Activated CD4-positive, alpha-beta T cell treated with anti-CD3 and anti-CD28 coated beads for 48 hours (primary cell): ENCODE data around the gene UBXN2A.
"Not testable (repeated sequence)": the region's sequence is repeated elsewhere in the genome, so short reads cannot be mapped to it uniquely, and the experiment has no call there.

Experiments used
- DNase-seq: peaks from one replicate; pipeline ENCODE4 v3.0.0-alpha.2; 2020

The UBXN2A gene

DNA sequence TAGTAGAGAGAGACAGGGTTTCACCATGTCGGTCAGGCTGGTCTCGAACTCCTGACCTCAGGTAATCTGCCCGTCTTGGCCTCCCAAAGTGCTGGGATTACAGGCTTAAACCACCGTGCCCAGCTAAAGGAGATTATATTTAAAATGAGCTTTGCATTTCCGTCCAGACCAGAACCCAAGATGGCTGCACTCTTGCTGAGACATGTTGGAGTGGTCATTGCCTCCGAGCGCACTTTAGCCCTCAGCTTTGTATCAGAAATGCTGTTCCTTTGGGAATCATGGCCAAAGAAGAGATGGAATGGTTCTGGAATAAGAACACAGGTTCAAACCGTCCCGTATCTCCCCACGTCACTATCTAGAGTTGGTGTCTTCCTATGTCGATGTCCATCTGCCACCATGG, 3.4 kb downstream of the UBXN2A start:
- DNase-seq: no peak

GRCh38 chr2:23944527-23944926, 4.3 kb downstream of the UBXN2A start:
- DNase-seq: no peak

GRCh38 chr2:23944976-23945375, 4.7 kb downstream of the UBXN2A start:
- no peak for DNase-seq

DNA sequence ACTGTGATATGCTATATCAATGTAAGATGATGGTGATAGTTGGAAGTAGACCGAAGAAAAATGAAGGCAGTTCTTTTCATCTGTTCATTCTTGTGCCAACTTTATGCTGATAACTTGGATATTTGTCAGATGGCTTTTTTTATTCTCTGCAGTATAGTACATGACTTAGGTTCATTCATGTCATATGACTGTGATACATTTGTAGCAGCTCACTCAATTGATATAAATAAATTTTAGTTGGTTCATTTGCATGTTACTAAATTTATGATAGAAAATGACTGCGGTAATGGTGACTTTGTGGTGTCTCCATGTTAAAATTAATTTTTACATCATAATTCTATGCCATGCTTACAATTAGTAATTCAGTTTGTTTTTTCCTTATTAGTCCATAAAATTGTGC, 7.1 kb downstream of the UBXN2A start:
- DNase-seq: no peak

DNA sequence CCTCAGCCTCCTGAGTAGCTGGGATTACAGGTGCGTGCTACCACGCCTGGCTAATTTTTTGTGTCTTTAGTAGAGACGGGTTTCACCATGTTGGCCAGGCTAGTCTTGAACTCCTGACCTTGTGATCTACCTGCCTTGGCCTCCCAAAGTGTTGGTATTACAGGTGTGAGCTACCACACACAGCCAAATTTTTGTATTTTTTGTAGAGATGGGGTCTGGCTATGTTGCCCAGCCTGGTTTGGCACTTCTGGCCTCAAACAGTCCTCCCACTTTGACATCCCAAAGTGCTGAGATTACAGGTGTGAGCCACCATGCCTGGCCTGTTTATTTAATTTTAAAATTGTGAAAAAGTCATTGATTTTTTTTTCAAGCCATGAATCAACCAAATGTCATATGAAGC, 12.3 kb downstream of the UBXN2A start:
- not testable (repeated sequence) for DNase-seq

DNA sequence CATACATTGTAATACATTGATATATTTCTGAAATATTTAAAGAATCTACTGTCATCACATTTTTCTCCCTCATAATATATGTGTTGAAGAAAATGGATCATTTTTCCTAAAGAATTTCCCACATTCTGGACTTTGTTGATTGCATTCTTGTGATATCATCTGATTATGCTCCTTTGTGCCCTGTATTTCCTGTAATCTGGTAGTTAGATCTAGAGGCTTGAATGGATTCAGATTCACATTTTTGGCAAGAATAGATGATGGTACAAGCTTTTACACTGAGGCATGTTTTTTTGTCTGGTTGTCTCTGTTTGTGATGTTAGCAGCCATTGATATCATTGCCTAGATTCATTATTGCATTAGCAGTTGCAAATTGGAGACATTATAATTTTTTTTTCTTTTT, 13.4 kb downstream of the UBXN2A start:
- DNase-seq: no peak

- DNase-seq: no peak
Measured at GRCh38 chr2:23954325-23955014, 14.2 kb downstream of the UBXN2A start.

- no peak for DNase-seq
Measured at GRCh38 chr2:23967846-23968245, 27.6 kb downstream of the UBXN2A start.

- no peak for DNase-seq
Measured at GRCh38 chr2:23976883-23977282, 36.6 kb downstream of the UBXN2A start.

DNA sequence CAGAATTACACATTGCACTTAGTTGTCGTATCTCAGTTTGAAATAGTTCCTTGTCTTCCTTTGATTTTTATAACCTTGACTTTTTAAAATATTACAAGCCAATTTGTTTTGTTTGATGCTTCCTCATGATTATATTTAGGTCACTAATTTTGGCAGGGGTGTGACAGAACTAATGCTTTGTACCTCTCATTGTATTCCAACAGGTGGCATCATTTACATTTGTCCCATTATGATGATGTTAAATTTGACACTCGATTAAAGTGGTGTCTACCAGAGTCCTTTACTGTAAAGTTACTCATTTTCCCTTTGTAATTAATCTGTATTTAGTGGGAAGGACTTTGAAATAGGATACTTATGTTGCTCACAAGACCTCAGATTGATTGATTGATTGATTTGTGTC, 48.1 kb downstream of the UBXN2A start:
- no peak for DNase-seq

- no peak for DNase-seq
Measured at GRCh38 chr2:23992931-23993330, 52.7 kb downstream of the UBXN2A start.

DNA sequence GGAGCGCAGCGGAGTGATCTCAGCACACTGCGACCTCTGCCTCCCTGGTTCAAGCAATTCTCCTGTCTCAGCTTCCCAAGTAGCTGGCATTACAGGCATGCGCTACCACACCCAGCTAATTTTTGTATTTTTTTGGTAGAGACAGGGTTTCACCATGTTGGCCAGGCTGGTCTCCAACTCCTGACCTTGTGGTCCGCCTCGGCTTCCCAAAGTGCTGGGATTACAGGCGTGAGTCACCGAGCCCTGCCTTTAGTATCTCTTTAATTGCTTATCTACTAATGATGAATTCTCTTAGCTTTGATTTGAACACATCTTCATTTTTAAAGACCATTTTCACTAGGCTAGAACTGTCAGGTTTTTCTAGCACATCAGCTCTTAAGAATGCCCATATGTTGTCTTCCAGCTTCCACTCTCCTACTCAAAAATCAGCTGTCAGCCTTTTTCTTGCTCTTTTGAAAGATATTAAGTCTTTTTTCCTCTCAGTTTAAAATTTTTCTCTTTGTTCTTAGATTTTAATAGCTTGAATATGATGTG, 53.5 kb downstream of the UBXN2A start:
- DNase-seq: no peak

DNA sequence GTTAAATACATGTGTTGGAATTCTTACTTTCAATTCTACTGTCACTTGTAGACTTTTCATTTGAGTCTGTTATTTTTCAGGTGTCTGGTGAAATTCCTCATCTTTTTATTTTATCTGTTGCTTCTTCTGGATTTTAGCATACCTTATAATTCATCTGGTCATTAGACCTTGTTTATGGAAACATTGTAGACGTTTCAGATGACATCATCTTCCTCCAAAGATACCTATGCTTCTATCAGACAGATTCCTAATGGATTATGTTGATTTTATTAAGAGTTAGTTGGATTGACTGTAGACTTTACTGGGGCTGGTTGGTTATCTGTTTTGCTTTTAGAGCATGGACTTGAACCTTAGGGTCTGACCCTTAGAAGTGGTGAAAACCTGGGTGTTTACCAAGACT, 54.3 kb downstream of the UBXN2A start:
- no peak for DNase-seq

DNA sequence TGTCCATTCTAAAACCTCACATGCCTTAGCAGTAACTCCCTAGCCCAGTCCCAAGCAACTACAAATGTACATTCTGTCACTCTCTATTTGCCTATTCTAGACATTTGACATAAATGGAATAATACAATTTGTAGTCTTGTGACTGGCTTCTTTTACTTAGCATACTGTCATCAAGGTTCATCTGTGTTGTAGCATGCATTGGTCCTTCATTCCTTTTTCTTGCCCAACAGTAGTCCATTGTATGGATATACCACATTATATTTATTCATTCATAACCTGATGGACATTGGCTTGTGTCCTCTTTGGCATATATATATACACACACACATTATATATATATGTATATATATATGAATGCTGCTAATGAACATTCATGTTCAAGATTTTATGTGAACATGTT, 67.4 kb downstream of the UBXN2A start:
- no peak for DNase-seq

DNA sequence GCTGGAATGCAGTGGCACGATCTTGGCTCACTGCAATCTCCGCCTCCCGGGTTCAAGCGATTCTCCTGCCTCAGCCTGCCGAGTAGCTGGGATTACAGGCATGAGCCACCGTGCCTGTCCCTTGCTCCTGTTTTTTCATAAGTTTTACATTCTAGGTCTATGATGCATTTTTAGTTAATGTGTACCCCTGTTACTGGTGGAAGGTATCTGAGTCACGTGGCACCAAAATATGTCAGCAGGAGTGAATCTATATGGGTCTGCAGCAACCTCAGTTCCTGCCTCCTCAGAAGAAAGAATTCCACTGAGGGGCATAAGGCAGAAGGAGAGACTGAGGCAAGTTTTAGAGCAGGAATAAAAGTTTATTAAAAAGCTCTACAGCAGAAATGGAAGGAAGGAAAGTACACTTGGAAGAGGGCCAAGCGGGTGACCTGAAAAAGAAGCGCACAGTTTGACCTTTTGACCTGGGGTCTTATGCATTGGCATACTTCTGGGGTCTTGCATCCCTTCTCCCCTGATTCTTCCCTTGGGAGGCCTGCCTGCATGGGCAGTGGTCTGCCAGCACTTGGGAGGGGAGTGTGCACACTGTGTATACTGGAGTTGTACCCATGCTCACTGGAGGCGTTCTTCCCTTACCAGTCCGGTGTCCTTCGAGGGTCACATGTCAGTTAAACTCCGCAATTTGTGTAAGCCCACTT, 68.6 kb downstream of the UBXN2A start:
- no peak for DNase-seq

- DNase-seq: no peak
Measured at GRCh38 chr2:24009367-24009679, 69.1 kb downstream of the UBXN2A start.

DNA sequence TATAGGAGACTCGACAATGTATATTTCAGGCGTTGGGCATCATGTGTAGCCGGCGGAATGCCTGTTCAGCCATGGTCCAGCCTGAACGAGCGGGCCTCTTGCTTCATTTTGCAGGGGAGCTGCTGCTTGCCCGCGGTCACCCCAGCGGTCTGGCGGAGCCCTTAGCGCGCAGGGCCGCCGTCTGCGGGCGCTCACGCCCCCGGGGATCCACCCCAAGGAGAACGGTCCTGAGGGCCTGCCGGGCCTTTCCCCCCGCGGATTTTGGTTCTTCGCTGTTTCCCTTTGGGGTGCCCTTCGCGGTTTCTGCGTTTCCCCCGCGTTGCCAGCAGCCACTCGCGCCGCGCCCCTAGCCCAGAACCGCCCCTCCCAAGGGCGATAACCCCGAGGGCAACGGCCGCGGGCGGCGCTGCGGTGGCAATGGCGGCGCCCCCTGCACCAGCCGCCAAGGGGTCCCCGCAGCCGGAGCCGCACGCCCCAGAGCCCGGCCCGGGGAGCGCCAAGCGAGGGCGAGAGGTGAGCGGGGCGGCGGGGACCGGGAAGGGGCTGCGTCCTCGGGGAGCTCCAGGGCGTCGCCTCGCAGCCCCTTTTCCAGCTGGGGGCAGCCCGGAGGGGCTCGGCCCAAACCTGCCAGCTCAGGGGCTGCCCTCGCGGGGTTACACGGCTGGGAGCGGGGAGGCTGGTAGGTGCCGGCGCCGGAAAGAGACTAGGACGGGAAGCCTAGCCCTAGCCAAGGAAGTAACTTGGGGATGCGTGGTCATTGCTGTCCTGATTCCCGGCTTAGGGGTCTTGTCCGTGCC, 69.6 kb downstream of the UBXN2A start, which contains the start of gene MFSD2B:
TSS of gene MFSD2B (plus strand) at position 406 of the 797 bp plus-strand sequence. CDS start at position 418, 12 bp downstream.
- no peak for DNase-seq

DNA sequence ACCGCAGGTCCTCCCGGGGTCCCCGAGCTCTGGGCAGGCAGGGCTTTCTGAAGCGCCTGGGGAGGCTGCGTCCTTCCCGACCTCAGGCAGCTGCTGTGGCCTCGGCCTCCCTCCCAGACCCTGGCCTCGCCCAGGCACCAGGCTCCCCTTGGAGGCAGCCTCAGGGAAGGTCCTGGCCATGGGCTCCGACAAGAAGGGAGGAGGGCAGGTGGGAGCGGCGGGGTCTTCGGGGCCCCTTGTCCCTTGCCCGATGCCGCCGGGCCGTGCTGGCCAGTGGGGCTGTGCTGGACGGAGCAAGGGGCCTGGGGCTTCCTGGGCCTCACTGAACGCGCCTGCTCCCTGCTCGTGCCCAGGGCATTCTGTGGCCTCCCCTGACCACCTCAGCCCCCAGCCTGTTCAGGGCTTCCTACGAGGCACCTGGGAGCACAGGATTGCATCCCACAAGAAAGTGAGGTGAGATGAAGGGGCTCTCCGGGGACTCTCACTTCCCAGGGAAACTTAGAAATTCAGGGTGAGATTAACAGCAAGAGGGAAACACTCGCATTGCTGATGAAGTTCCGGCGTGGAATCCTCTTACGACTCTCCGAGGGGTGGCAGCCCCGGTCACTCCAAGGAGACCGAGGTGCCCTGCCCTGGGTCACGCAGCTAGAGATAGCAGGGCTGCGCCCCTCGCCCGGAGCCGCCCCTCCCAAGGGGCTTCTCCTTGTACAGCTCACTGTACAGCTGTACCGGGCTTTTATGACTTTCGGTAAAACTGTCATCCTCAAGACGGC, 70.4 kb downstream of the UBXN2A start:
- DNase-seq: no peak

DNA sequence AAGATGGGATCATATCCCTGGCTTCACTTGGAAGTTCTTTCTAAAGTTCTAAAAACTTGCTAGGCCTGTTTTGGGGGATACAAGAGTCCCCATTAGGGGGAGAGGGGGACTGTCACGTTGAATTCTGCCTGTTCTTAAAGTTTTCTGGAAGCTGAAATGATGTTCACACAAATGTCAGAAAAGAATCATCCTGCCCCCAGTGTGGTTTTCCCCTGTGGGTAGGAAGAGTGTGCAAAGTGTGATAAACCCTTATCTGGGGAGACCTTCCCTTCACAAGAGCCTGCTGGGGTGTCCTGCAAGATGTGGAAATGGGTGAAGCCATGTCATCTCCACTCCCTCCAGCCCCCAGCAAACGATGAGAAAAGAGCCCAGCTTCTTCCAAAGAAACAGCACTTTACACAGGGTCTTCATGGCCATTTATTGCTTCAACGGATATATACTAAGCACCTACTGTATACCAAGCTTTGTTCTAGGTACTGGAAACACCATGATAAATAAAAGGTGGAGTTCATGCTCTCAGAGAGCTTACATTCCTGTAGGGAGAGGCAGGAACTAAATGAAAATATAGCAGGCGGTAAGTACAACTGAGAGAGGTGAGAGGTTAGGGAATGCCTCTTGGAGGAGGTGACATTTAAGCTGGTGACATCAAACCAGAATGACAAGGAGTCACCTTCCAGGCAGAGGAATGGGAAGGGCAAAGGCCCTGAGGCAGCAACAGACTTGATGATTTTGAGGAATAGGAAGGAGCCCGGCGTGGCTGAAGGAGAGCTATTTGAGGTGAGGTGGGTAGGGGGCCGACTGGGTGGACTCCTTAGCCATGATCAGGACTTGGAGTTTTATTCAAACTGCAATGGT, 71.2 kb downstream of the UBXN2A start:
- no peak for DNase-seq

- no peak for DNase-seq
Measured at GRCh38 chr2:24012521-24013188, 72.4 kb downstream of the UBXN2A start.

DNA sequence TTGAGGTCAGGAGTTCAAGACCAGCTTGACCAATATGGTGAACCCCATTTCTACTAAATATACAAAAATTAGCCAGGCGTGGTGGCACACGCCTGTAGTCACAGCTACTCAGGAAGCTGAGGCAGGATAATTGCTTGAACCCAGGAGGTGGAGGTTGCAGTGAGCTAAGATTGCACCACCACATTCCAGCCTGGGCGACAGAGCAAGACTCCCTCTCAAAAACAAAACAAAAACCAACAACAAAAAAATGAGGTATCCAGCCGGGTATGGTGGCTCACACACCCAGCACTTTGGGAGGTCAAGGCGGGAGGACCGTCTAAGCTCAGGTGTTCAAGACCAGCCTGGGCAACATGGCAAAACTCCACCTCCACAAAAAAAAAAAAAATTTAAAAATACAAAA, 74.6 kb downstream of the UBXN2A start:
- not testable (repeated sequence) for DNase-seq
